ENCODE results near the gene CHST2. TPM values are rescaled to one million over a fixed set of nuclear protein-coding genes. Genes with fewer than 3 reads are reported as not detected.

CHST2 gene
- total RNA-seq, 2 donors from 2014 or later, result 3.5 to 11.3 TPM

DNA sequence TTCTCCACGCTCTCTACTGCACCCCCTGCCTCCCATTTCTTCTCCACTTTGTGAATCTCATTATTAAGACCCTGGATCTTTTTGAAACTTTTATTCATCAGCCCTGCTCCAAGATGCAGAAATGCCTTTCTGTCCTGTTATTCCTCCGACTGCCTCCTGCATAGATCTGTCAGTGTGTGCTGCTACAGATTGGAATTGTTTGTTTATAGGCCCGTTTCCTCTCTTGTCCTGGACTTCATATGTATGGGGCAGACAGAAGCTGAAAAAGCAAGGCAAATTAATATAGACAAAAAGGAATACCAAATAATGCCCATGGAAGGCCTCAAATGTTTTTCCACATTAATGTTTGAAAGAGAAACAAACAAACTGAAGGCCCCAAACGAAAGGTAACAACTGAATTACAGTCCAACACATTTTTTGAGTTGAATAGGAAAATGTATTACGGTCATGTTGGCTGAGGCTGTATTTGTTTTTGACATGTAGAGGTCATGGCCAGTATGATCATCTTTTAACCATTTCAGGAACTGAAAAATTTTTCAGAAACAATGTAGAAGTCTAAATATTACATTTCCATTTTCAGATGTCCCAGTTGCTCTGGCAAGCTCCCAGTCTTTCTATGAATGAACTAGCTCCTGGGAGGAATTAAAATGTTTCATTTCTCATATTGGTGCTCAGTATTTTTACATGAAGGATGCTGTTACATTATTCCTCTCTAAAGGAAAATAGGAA lies 8.8 kb downstream of the CHST2 start:
- H3K9me3 ChIP-seq, result no peaks in the 10 kb centered on the region
- TF ChIP-seq CTCF (IDR thresholded peaks at IDR 0.05), result no peak
- no peak overlapping the region for H3K4me3 ChIP-seq
- no peaks in the 10 kb centered on the region for H3K4me1 ChIP-seq (ENCODE audit: control insufficient read depth in 1 of 2, low read depth in 2 of 2)
- no peaks in the 10 kb centered on the region for H3K36me3 ChIP-seq
- ATAC-seq (ENCODE audit: insufficient number of reproducible peaks, low FRiP score, low read depth), result no peak
- no peaks in the 10 kb centered on the region for H3K27me3 ChIP-seq (replicated peaks; ENCODE audit: insufficient read depth)
- no peak overlapping the region for H3K27ac ChIP-seq
- no peak for DNase-seq (ENCODE audit: low spot score)

DNA sequence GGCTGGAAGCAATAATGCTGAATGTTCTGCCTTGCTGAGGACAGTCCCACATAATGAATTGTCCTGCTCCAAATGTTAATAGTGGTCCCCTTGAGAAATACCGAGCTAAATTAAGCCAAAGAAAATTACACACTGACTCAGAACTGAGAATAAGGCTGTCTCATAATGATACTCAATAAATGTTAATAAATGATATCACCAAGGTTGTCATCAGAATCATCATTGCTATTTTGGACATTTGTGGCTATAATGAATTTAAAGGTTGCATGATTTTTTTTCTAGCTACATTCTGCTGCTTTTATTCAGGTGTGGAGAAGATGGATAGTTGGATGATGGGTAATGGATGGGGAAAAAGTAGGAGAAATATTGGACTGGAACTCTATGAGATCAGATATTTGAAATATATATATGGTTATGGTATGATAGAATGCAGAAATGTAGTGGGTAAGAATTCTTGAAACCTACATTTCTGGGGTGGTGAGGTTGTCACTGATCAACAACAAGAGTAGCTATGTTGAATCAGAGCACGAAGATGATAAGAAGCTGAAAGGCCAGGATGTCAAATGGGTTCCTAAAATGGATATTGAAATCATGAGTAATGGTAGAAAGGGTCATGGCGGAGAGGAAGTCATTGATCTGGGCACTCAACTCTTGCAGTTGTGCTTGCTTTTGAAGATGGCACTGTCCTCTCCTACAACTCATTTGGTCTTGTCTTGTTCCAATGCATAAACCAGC lies 12.8 kb downstream of the CHST2 start:
- ATAC-seq (ENCODE audit: insufficient number of reproducible peaks, low FRiP score, low read depth), result no peak
- H3K36me3 ChIP-seq, result no peaks in the 10 kb centered on the region
- H3K9me3 ChIP-seq, result no peaks in the 10 kb centered on the region
- no peak for DNase-seq (ENCODE audit: low spot score)
- no peaks in the 10 kb centered on the region for H3K4me1 ChIP-seq (ENCODE audit: control insufficient read depth in 1 of 2, low read depth in 2 of 2)
- no peak overlapping the region for H3K4me3 ChIP-seq
- H3K27ac ChIP-seq, result no peak overlapping the region
- H3K27me3 ChIP-seq (replicated peaks; ENCODE audit: insufficient read depth), result no peaks in the 10 kb centered on the region
- no peak for TF ChIP-seq CTCF (IDR thresholded peaks at IDR 0.05)

DNA sequence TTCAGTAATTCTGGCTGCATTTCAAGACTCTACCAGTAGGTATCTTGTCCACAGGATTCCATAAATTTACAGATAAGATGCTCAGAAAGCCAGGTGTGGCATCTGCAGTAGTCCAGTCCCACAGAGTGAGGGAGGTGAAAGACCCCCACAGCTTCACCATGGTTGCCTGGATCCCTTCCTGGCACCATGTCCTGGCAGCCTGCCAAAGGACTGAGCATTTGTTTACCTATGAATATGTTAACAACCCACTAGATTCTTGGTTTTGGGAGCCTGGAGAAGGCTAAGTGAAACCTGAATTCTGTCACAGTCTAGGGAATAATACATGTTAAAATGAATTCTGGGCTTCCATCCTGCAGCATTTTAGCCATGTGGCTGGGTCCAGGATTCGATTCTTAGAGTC lies 14.9 kb downstream of the CHST2 start:
- Histone ChIP-seq H3K9me3 (no peaks in the 10 kb centered on the region), H3K4me1 (ENCODE audit: control insufficient read depth in 1 of 2, low read depth in 2 of 2) (no peaks in the 10 kb centered on the region), H3K27me3 (replicated peaks; ENCODE audit: insufficient read depth) (no peaks in the 10 kb centered on the region), H3K36me3 (no peaks in the 10 kb centered on the region), H3K27ac (no peak overlapping the region), H3K4me3 (no peak overlapping the region)
- ATAC-seq (ENCODE audit: insufficient number of reproducible peaks, low FRiP score, low read depth) (no peak), DNase-seq (ENCODE audit: low spot score) (no peak)
- no peak for TF ChIP-seq CTCF (IDR thresholded peaks at IDR 0.05)

DNA sequence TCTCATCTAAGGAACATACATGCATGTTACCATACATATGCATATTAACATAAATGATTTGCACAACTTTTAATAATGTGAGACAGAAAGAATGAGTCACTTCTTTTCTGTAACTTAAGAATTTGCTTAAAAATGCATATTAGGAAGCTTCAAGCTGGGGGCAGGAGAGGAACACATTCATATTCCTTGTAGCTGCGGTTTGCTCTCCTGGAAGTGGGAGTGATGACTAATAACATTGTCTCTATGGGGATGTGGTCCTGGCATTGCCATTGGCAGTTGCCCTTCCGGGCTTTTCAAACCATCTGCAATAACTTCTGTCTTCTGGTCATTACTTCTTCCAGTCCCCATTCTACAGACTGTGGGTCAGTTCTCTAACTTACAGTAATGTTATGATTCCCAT lies 15.6 kb downstream of the CHST2 start:
- H3K36me3 ChIP-seq, result no peaks in the 10 kb centered on the region
- DNase-seq (ENCODE audit: low spot score), result no peak
- H3K4me3 ChIP-seq, result no peak overlapping the region
- ATAC-seq (ENCODE audit: insufficient number of reproducible peaks, low FRiP score, low read depth), result no peak
- H3K4me1 ChIP-seq (ENCODE audit: control insufficient read depth in 1 of 2, low read depth in 2 of 2), result no peaks in the 10 kb centered on the region
- H3K9me3 ChIP-seq, result no peaks in the 10 kb centered on the region
- TF ChIP-seq CTCF (IDR thresholded peaks at IDR 0.05), result no peak
- no peak overlapping the region for H3K27ac ChIP-seq
- no peaks in the 10 kb centered on the region for H3K27me3 ChIP-seq (replicated peaks; ENCODE audit: insufficient read depth)

DNA sequence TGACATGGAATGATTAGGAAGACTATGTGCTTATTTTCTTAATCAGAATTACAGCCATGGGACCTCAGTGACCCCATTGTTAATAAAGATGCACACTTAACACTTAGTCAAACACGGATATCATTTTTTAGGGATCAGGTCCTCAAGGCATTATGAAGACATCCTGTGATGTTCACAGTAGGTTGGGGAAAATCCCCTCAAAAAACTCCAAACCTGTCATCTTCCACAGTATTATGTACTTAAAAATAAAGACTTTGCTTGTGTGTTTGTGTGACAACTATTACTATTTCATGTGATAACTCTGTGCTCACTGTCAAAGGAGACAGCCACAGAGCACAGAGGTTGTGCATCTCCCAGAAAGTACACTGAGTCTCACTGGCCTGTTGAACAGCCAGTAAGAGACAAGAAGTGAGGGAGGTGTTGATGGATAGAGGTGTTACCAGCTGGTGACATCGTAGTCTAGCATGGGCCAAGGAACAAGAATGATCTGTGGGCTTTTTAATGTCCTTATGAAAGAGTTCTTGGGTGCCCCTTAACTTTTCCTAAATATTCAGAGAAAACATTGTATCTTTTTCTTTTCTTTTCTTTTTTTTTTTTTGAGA lies 18.0 kb downstream of the CHST2 start:
- H3K4me1 ChIP-seq (ENCODE audit: control insufficient read depth in 1 of 2, low read depth in 2 of 2), result no peaks in the 10 kb centered on the region
- no peak overlapping the region for H3K27ac ChIP-seq
- DNase-seq (ENCODE audit: low spot score) (no peak), ATAC-seq (ENCODE audit: insufficient number of reproducible peaks, low FRiP score, low read depth) (no peak)
- H3K9me3 ChIP-seq, result no peaks in the 10 kb centered on the region
- H3K36me3 ChIP-seq, result no peaks in the 10 kb centered on the region
- no peak for TF ChIP-seq CTCF (IDR thresholded peaks at IDR 0.05)
- H3K4me3 ChIP-seq, result no peak overlapping the region
- H3K27me3 ChIP-seq (replicated peaks; ENCODE audit: insufficient read depth), result no peaks in the 10 kb centered on the region
